T-helper 1 cell treated with Interleukin-12 subunit alpha and Interleukin-12 subunit beta and Interleukin-4 antibody, amounts not matched to agents 30 μg/mL and 1 μg/mL, for 36 hours (primary cell): ENCODE results near the gene CEP63.
"Not testable (repeated sequence)": the region's sequence is repeated elsewhere in the genome, so short reads cannot be mapped to it uniquely, and the experiment has no call there.

Experiments
- H3K27ac Mint-ChIP-seq: one replicate; pipeline ENCODE4 v1.8.0; 2021; ENCODE audit warnings: mild to moderate bottlenecking, mixed read lengths
- H3K27me3 Mint-ChIP-seq: one replicate; pipeline ENCODE4 v1.8.0; 2021; ENCODE audit warnings: low read depth, mixed read lengths
- H3K36me3 Mint-ChIP-seq: one replicate; pipeline ENCODE4 v1.8.0; 2021; ENCODE audit warnings: low read depth, mixed read lengths
- H3K4me1 Mint-ChIP-seq: one replicate; pipeline ENCODE4 v1.8.0; 2021; ENCODE audit warnings: low read depth, mixed read lengths
- H3K4me3 Mint-ChIP-seq: one replicate; pipeline ENCODE4 v1.8.0; 2021; ENCODE audit warnings: mild to moderate bottlenecking, moderate library complexity, mixed read lengths
- H3K9me3 Mint-ChIP-seq: one replicate; pipeline ENCODE4 v1.8.0; 2021; ENCODE audit warnings: mixed read lengths

Gene CEP63

GRCh38 chr3:134552784-134553183 is 66.9 kb downstream of the CEP63 start:
- Mint-ChIP-seq H3K9me3 (no peaks in the 10 kb centered on the region), H3K27ac (no peak overlapping the region), H3K36me3 (peaks cover 40% of the 10 kb centered on the region), H3K4me3 (no peak overlapping the region), H3K4me1 (no peaks in the 10 kb centered on the region), H3K27me3 (no peaks in the 10 kb centered on the region)

GRCh38 chr3:134559591-134559990 is 73.7 kb downstream of the CEP63 start:
- Mint-ChIP-seq H3K4me3 (no peak overlapping the region), H3K27me3 (no peaks in the 10 kb centered on the region), H3K4me1 (no peaks in the 10 kb centered on the region), H3K36me3 (peaks cover 27% of the 10 kb centered on the region), H3K9me3 (no peaks in the 10 kb centered on the region), H3K27ac (no peak overlapping the region)

GRCh38 chr3:134562055-134562454 is 76.2 kb downstream of the CEP63 start:
- no peak overlapping the region for H3K27ac Mint-ChIP-seq
- H3K4me3 Mint-ChIP-seq = no peak overlapping the region
- no peaks in the 10 kb centered on the region for H3K4me1 Mint-ChIP-seq
- H3K9me3 Mint-ChIP-seq = no peaks in the 10 kb centered on the region
- peaks cover 27% of the 10 kb centered on the region for H3K36me3 Mint-ChIP-seq
- H3K27me3 Mint-ChIP-seq = no peaks in the 10 kb centered on the region

- no peak overlapping the region for H3K4me3 Mint-ChIP-seq
- H3K27me3 Mint-ChIP-seq = no peaks in the 10 kb centered on the region
- H3K27ac Mint-ChIP-seq = no peak overlapping the region
- H3K36me3 Mint-ChIP-seq = peaks cover 22% of the 10 kb centered on the region
- no peaks in the 10 kb centered on the region for H3K4me1 Mint-ChIP-seq
- H3K9me3 Mint-ChIP-seq = peaks cover 2% of the 10 kb centered on the region
Observed at GRCh38 chr3:134563601-134564000, 77.7 kb downstream of the CEP63 start.

- H3K36me3 Mint-ChIP-seq = peaks cover 20% of the 10 kb centered on the region
- H3K4me3 Mint-ChIP-seq = no peak overlapping the region
Observed at GRCh38 chr3:134564991-134565390, 79.1 kb downstream of the CEP63 start.

GRCh38 chr3:134567605-134568004 is 81.7 kb downstream of the CEP63 start:
- Mint-ChIP-seq H3K4me3 (no peak overlapping the region), H3K9me3 (peaks cover 22% of the 10 kb centered on the region), H3K27ac (no peak overlapping the region), H3K27me3 (no peaks in the 10 kb centered on the region), H3K36me3 (peaks cover 14% of the 10 kb centered on the region), H3K4me1 (no peaks in the 10 kb centered on the region)

More at GRCh38 chr3:134564991-134565390, 79.1 kb downstream of the CEP63 start:
- Mint-ChIP-seq H3K9me3 (peaks cover 10% of the 10 kb centered on the region), H3K4me1 (no peaks in the 10 kb centered on the region), H3K27me3 (no peaks in the 10 kb centered on the region), H3K27ac (no peak overlapping the region)

GRCh38 chr3:134568790-134569189 is 82.9 kb downstream of the CEP63 start:
- Mint-ChIP-seq H3K4me3 (no peak overlapping the region), H3K27me3 (no peaks in the 10 kb centered on the region), H3K4me1 (no peaks in the 10 kb centered on the region), H3K27ac (no peak overlapping the region), H3K9me3 (peaks cover 22% of the 10 kb centered on the region), H3K36me3 (peaks cover 9% of the 10 kb centered on the region)

- not testable (repeated sequence) for H3K27ac Mint-ChIP-seq, H3K27me3 Mint-ChIP-seq, H3K36me3 Mint-ChIP-seq, H3K4me1 Mint-ChIP-seq, H3K4me3 Mint-ChIP-seq
- H3K9me3 Mint-ChIP-seq = peaks cover 22% of the 10 kb centered on the region
Observed at GRCh38 chr3:134569899-134570298, 84.0 kb downstream of the CEP63 start.

- Mint-ChIP-seq H3K36me3 (no peaks in the 10 kb centered on the region), H3K27me3 (no peaks in the 10 kb centered on the region), H3K4me1 (no peaks in the 10 kb centered on the region), H3K27ac (no peak overlapping the region), H3K9me3 (peaks cover 4% of the 10 kb centered on the region), H3K4me3 (no peak overlapping the region)
Observed at GRCh38 chr3:134576426-134576825, 90.6 kb downstream of the CEP63 start.

GRCh38 chr3:134576831-134577230 is 91.0 kb downstream of the CEP63 start:
- Mint-ChIP-seq H3K4me1 (no peaks in the 10 kb centered on the region), H3K9me3 (peaks cover 4% of the 10 kb centered on the region), H3K27ac (no peak overlapping the region), H3K36me3 (no peaks in the 10 kb centered on the region), H3K27me3 (no peaks in the 10 kb centered on the region), H3K4me3 (no peak overlapping the region)

GRCh38 chr3:134579141-134579665 is 93.3 kb downstream of the CEP63 start:
- Mint-ChIP-seq H3K9me3 (peaks cover 4% of the 10 kb centered on the region), H3K27ac (no peak overlapping the region), H3K36me3 (no peaks in the 10 kb centered on the region), H3K27me3 (peaks cover 5% of the 10 kb centered on the region), H3K4me1 (no peaks in the 10 kb centered on the region), H3K4me3 (no peak overlapping the region)

GRCh38 chr3:134590766-134591165 is 104.9 kb downstream of the CEP63 start:
- Mint-ChIP-seq H3K27me3 (no peaks in the 10 kb centered on the region), H3K27ac (no peak overlapping the region), H3K4me1 (no peaks in the 10 kb centered on the region), H3K36me3 (no peaks in the 10 kb centered on the region), H3K4me3 (no peak overlapping the region), H3K9me3 (no peaks in the 10 kb centered on the region)

- Mint-ChIP-seq H3K27ac (no peak overlapping the region), H3K4me3 (no peak overlapping the region), H3K4me1 (no peaks in the 10 kb centered on the region), H3K9me3 (no peaks in the 10 kb centered on the region), H3K36me3 (no peaks in the 10 kb centered on the region), H3K27me3 (no peaks in the 10 kb centered on the region)
Observed at GRCh38 chr3:134592806-134593205, 106.9 kb downstream of the CEP63 start.

GRCh38 chr3:134594331-134594741 is 108.5 kb downstream of the CEP63 start:
- Mint-ChIP-seq H3K27ac (no peak overlapping the region), H3K4me1 (peaks cover 3% of the 10 kb centered on the region), H3K9me3 (no peaks in the 10 kb centered on the region), H3K27me3 (no peaks in the 10 kb centered on the region), H3K4me3 (no peak overlapping the region), H3K36me3 (no peaks in the 10 kb centered on the region)

- not testable (repeated sequence) for H3K27me3 Mint-ChIP-seq, H3K4me1 Mint-ChIP-seq, H3K4me3 Mint-ChIP-seq, H3K9me3 Mint-ChIP-seq, H3K36me3 Mint-ChIP-seq, H3K27ac Mint-ChIP-seq
Observed at GRCh38 chr3:134594986-134595385, 109.1 kb downstream of the CEP63 start.

- H3K4me3 Mint-ChIP-seq = no peak overlapping the region
- peaks cover 7% of the 10 kb centered on the region for H3K4me1 Mint-ChIP-seq
- H3K27ac Mint-ChIP-seq = no peak overlapping the region
- H3K27me3 Mint-ChIP-seq = peaks cover 4% of the 10 kb centered on the region
- H3K9me3 Mint-ChIP-seq = no peaks in the 10 kb centered on the region
- H3K36me3 Mint-ChIP-seq = no peaks in the 10 kb centered on the region
Observed at GRCh38 chr3:134597390-134597970, 111.6 kb downstream of the CEP63 start.
